Neuronal stem cell (in vitro differentiated cells): ENCODE measurements around the gene PITPNM1.

ENCODE experiments used
- DNase-seq: peaks from one replicate; pipeline ENCODE4 v3.0.0-alpha.2; 2013; ENCODE audit warnings: low spot score
- H2AFZ ChIP-seq: one replicate; pipeline ENCODE4 v1.6.1; 2013; ENCODE audit warnings: mild to moderate bottlenecking, low read length, inconsistent platforms
- H2AK5ac ChIP-seq: 2 replicates; pipeline ENCODE4 v1.6.1; 2013; ENCODE audit warnings: low read depth, mild to moderate bottlenecking, inconsistent platforms, low read length, moderate library complexity, mixed read lengths
- H2BK120ac ChIP-seq: 2 replicates; pipeline ENCODE4 v1.6.1; 2013; ENCODE audit warnings: low read depth, mild to moderate bottlenecking, inconsistent platforms, low read length, moderate library complexity, mixed read lengths
- H2BK12ac ChIP-seq: one replicate; pipeline ENCODE4 v1.6.1; 2013; ENCODE audit warnings: low read length, inconsistent platforms
- H2BK15ac ChIP-seq: 2 replicates; pipeline ENCODE4 v1.6.1; 2013; ENCODE audit warnings: mild to moderate bottlenecking, low read length, inconsistent platforms, mixed read lengths
- H2BK5ac ChIP-seq: one replicate; pipeline ENCODE4 v1.6.1; 2013; ENCODE audit warnings: inconsistent platforms, mild to moderate bottlenecking, low read length, moderate library complexity
- H3K14ac ChIP-seq: one replicate; pipeline ENCODE4 v1.6.1; 2013; ENCODE audit warnings: low read length, inconsistent platforms
- H3K18ac ChIP-seq: 2 replicates; pipeline ENCODE4 v1.6.1; 2013; ENCODE audit warnings: low read length, inconsistent platforms
- H3K23ac ChIP-seq: 2 replicates; pipeline ENCODE4 v1.6.1; 2013; ENCODE audit warnings: low read depth, mild to moderate bottlenecking, mixed read lengths, low read length, inconsistent platforms; ENCODE audit not compliant: poor library complexity
- H3K27ac ChIP-seq: replicated peaks from 3 replicates; pipeline ENCODE4 v1.5.1; 2013; ENCODE audit warnings: low read length, inconsistent platforms
- H3K27me3 ChIP-seq, 3 experiments: 2 replicates each; pipeline ENCODE4 v1.6.1; 2013; ENCODE audit warnings: low read length in 3 of 3, mild to moderate bottlenecking in 2 of 3, inconsistent platforms in 1 of 3, low read depth in 1 of 3, mixed read lengths in 1 of 3, moderate library complexity in 1 of 3; ENCODE audit not compliant: control insufficient read depth in 3 of 3, insufficient read depth in 3 of 3
- H3K36me3 ChIP-seq, 2 donors: replicated peaks in 1 of 2; 2 replicates each; pipeline ENCODE4 v1.6.1; 2013; ENCODE audit warnings: low read length in 2 of 2; ENCODE audit not compliant: control insufficient read depth in 2 of 2, insufficient read depth in 2 of 2
- H3K4ac ChIP-seq: 2 replicates; pipeline ENCODE4 v1.6.1; 2013; ENCODE audit warnings: inconsistent platforms, mild to moderate bottlenecking, low read length, moderate library complexity
- H3K4me1 ChIP-seq, 2 donors: 1 replicate in 1 of 2; 2 replicates in 1 of 2; pipeline ENCODE4 v1.6.1; 2013; ENCODE audit warnings: low read length in 2 of 2, low read depth in 1 of 2; ENCODE audit not compliant: control insufficient read depth in 2 of 2, insufficient read depth in 1 of 2
- H3K4me2 ChIP-seq: one replicate; pipeline ENCODE4 v1.6.1; 2013; ENCODE audit warnings: mild to moderate bottlenecking, low read length, inconsistent platforms; ENCODE audit not compliant: insufficient read depth, poor library complexity, severe bottlenecking
- H3K4me3 ChIP-seq, 2 donors: 2 replicates each; pipeline ENCODE4 v1.5.1; 2013; ENCODE audit warnings: low read length in 2 of 2, mild to moderate bottlenecking in 2 of 2, inconsistent platforms in 1 of 2, moderate library complexity in 1 of 2
- H3K79me1 ChIP-seq: one replicate; pipeline ENCODE4 v1.6.1; 2013; ENCODE audit warnings: low read depth, mild to moderate bottlenecking, inconsistent platforms, low read length, moderate library complexity
- H3K9ac ChIP-seq: one replicate; pipeline ENCODE4 v1.6.1; 2013; ENCODE audit warnings: mild to moderate bottlenecking, low read depth, low read length, inconsistent platforms; ENCODE audit not compliant: poor library complexity
- H3K9me3 ChIP-seq, 2 donors: replicated peaks in 1 of 2; 2 replicates each; pipeline versions ENCODE3 to v1.6.1; 2013; ENCODE audit warnings: low read length in 2 of 2, mild to moderate bottlenecking in 2 of 2, inconsistent platforms in 1 of 2, low read depth in 1 of 2, mixed read lengths in 1 of 2, moderate library complexity in 1 of 2; ENCODE audit not compliant: control insufficient read depth in 2 of 2, insufficient read depth in 1 of 2
- H4K8ac ChIP-seq: one replicate; pipeline ENCODE4 v1.6.1; 2013; ENCODE audit warnings: low read depth, mild to moderate bottlenecking, inconsistent platforms, low read length, moderate library complexity
- H4K91ac ChIP-seq: one replicate; pipeline ENCODE4 v1.6.1; 2013; ENCODE audit warnings: low read length, low read depth, mild to moderate bottlenecking, inconsistent platforms; ENCODE audit not compliant: poor library complexity
- WGBS, 2 donors: extraction: QIAGEN DNeasy Blood & Tissue Kit; methylation state at CpG; one replicate each; pipeline ENCODE4 v1.1.7; 2013; ENCODE audit warnings: missing lambda C conversion rate in 2 of 2, mixed read lengths in 1 of 2; ENCODE audit not compliant: insufficient read length in 2 of 2, insufficient replicate concordance in 1 of 2; ENCODE audit errors: extremely low coverage in 2 of 2; 5-methylcytosine and 5-hydroxymethylcytosine counted together

PITPNM1 gene

DNA sequence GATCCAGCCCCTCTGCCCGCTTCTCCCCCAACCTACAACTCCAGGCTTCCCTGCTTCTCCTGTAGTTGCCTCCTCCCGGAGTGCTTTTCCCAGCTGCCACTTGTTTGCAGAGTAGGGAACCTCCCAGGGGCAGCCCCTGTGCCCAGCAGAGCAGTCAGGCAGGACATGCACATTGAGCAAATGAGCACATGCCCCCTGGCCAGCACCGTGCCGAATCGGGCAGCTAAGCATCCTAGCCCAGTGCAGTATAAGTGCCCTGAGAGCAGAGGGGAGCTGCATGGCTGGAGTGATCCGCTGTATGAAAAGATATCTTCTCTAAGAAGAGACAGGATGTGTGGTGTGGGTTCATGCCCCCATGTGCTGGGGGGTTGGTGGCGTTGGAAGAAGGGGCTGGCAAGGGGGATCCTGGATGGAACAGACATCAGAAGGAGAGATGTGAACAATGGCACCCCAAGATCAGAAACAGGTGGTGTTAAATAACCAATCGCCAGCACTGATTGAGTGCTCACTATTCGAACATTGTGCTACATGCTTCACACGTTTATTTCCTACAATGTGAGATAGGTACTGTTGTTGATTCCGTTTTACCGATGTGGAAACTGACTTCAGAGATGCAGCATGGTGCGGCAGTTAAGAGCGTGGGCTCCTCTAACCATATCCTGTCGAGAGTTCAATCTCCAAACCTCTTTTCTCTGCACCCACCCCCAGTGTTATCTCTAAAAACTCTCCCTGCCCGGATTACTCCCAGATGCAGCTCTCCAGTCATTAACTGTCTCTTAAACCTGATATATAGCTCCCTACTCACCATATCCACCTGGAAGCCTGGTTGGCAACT, 21.1 kb downstream of the PITPNM1 start:
- no peak overlapping the region for H2BK120ac ChIP-seq
- peak overlapping the region; percentile 49 for H2BK5ac ChIP-seq
- H3K4ac ChIP-seq: no peak overlapping the region
- H3K36me3 ChIP-seq: peaks cover 3 to 24% of the 10 kb centered on the region in 2 donors
- peak overlapping the region; percentile 72 for H3K4me2 ChIP-seq
- no peak for DNase-seq
- H2AK5ac ChIP-seq: peak overlapping the region; percentile 83
- peak overlapping the region; percentile 19 for H4K8ac ChIP-seq
- no peak overlapping the region for H4K91ac ChIP-seq
- peaks cover 0 to 3% of the 10 kb centered on the region in 2 donors for H3K9me3 ChIP-seq
- peak overlapping the region; percentile 27 for H3K23ac ChIP-seq
- no CpG with 5 or more reads among the region's 16 CpGs for WGBS, 2 donors
- no peak overlapping the region for H2BK12ac ChIP-seq
- H3K9ac ChIP-seq: peak overlapping the region; percentile 25
- H3K27ac ChIP-seq: no peak overlapping the region
- H3K4me3 ChIP-seq: peak overlapping the region in 1 of 2 donors; percentile 57
- peak overlapping the region; percentile 86 for H2AFZ ChIP-seq
- peak overlapping the region; percentile 15 for H3K18ac ChIP-seq
- H2BK15ac ChIP-seq: peak overlapping the region; percentile 60
- peak overlapping the region; percentile 25 for H3K14ac ChIP-seq
- H3K27me3 ChIP-seq: no peaks in the 10 kb centered on the region
- H3K79me1 ChIP-seq: peaks cover 7% of the 10 kb centered on the region
- H3K4me1 ChIP-seq: peaks cover 4 to 7% of the 10 kb centered on the region in 2 donors

DNA sequence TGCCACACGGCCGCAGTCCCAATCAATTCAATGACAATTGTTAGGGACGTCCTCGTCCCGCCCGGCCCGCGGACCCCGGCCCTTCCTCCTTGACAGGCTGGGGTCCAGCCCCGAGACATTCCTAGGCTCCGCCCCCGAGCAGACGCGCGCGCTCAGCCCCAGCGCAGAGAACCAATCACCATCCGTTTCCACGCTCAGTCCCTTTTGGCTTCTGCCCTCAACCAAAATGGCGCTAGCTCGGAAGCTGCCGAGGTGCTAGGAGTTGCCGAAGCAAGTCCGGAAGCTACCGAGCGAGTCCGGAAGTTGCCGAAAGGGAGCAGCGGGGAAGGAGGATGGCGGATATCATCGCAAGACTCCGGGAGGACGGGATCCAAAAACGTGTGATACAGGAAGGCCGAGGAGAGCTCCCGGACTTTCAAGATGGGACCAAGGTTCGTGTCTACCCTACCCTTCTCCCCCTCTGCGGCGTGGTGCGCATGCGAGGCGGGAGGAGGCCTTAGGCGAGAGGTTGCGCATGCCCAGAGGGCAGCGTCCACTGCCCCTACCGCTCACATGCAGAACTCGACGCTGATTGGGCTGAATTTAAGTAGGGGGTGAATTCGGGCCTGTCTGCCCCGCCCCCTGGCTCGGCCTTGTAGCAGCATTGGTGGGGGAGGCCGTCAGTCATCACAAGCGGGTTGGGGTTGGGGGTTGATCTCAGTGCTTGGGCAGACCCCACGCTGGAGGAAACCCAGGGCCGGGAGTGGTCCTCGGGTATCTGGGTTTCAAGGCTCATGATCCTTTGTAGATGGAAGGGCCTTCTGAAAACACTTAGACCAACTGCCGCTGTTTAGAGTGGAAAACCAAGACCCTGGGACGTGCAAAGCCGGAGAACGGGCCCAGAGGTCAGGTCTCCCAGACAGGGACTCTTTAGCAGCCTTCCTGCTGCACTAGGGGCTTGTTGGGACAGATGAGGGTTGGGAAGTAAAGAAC, 22.1 kb downstream of the PITPNM1 start, which contains the start of gene AIP:
Gene AIP, plus strand, starts transcription at position 200 of the 972 bp plus-strand sequence. Its CDS starts 133 bp downstream, at position 333.
- no peak within 1 kb of the TSS for H3K4ac ChIP-seq
- H3K4me3 ChIP-seq: peak within 1 kb of the TSS; percentile 57 to 89
- H3K23ac ChIP-seq: peak within 1 kb of the TSS; percentile 76
- H3K79me1 ChIP-seq: peaks cover 7% of the 10 kb centered on the region
- peak; percentile 98 for DNase-seq
- peaks cover 2 to 18% of the 10 kb centered on the region in 2 donors for H3K36me3 ChIP-seq
- H3K9me3 ChIP-seq: peaks cover 0 to 3% of the 10 kb centered on the region in 2 donors
- peak within 1 kb of the TSS; percentile 86 for H2AFZ ChIP-seq
- no peak within 1 kb of the TSS for H4K91ac ChIP-seq
- no CpG with 5 or more reads among the region's 60 CpGs for WGBS, 2 donors
- H3K4me1 ChIP-seq: peaks cover 4 to 7% of the 10 kb centered on the region in 2 donors
- no peaks in the 10 kb centered on the region for H3K27me3 ChIP-seq
- H2BK120ac ChIP-seq: no peak within 1 kb of the TSS
- H3K14ac ChIP-seq: peak within 1 kb of the TSS; percentile 25
- peak within 1 kb of the TSS; percentile 98 for H3K18ac ChIP-seq
- H2BK12ac ChIP-seq: no peak within 1 kb of the TSS
- peak within 1 kb of the TSS; percentile 83 for H2AK5ac ChIP-seq
- H3K27ac ChIP-seq: peak within 1 kb of the TSS; percentile 82
- H2BK15ac ChIP-seq: peak within 1 kb of the TSS; percentile 60
- peak within 1 kb of the TSS; percentile 49 for H2BK5ac ChIP-seq
- H3K9ac ChIP-seq: peak within 1 kb of the TSS; percentile 96
- H4K8ac ChIP-seq: peak within 1 kb of the TSS; percentile 19
- peak within 1 kb of the TSS; percentile 72 for H3K4me2 ChIP-seq

DNA sequence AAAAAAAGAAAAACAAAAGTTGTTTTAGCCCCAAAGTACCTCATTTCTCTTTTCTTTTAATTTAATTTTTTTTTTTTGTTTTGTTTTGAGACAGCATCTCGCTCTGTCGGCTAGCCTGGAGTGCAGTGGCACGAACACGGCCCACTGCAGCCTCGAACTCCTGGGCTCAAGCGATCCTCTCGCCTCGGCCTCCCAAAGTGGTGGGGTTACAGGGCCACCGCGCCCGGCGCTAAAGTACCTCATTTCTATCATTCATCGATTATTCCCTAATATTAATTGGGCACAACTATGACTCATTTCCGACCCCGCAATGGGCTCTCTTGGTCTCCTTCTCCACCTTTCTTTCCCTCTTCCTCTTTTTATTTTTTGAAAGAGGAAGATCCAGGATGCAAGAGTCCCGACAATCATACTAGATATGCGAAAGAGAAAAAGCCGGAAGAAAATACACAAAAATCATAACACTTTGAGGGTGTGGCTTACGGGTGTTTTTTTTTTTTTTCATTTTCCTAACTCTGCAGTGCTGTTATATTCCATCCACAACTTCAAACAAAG, 22.8 kb downstream of the PITPNM1 start:
- no peak overlapping the region for H3K14ac ChIP-seq
- peak overlapping the region; percentile 50 for H3K4me2 ChIP-seq
- H3K23ac ChIP-seq: no peak overlapping the region
- no peak overlapping the region for H2BK12ac ChIP-seq
- no peak overlapping the region for H4K91ac ChIP-seq
- H3K36me3 ChIP-seq: peaks cover 0 to 11% of the 10 kb centered on the region in 2 donors
- peak overlapping the region; percentile 86 for H2AFZ ChIP-seq
- H3K4ac ChIP-seq: no peak overlapping the region
- DNase-seq: no peak
- H3K27me3 ChIP-seq: no peaks in the 10 kb centered on the region
- H2BK120ac ChIP-seq: no peak overlapping the region
- H2BK15ac ChIP-seq: no peak overlapping the region
- peak overlapping the region in 1 of 2 donors; percentile 57 for H3K4me3 ChIP-seq
- H4K8ac ChIP-seq: no peak overlapping the region
- no peak overlapping the region for H3K18ac ChIP-seq
- no CpG with 5 or more reads among the region's 19 CpGs for WGBS, 2 donors
- H3K4me1 ChIP-seq: peaks cover 4 to 7% of the 10 kb centered on the region in 2 donors
- H2AK5ac ChIP-seq: no peak overlapping the region
- H3K27ac ChIP-seq: no peak overlapping the region
- peaks cover 0 to 3% of the 10 kb centered on the region in 2 donors for H3K9me3 ChIP-seq
- H2BK5ac ChIP-seq: no peak overlapping the region
- no peak overlapping the region for H3K9ac ChIP-seq
- H3K79me1 ChIP-seq: peaks cover 7% of the 10 kb centered on the region
